ENCODE data around the gene ETHE1.

Gene ETHE1

DNA sequence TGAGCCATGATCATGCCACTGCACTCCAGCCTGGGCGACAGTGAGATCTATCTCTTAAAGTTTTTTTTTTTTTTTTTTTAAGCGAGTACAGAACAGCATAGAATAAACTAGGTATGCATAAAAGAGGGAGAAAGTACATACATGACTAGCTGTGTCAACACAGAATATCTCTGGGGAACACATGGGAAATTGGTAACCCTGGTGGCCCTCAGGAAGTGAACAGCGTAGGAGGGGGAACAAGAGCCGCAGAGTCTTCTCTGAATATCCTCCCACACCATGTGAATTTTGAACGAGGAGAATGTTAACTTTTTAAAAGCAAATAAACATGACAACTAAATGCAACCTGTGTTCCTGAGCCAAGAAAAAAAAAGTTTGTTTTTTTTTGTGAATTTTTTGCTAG, 37.7 kb downstream of the ETHE1 start:
- DNase-seq (ENCODE audit: low spot score) = no peak

GRCh38 chr19:43488179-43488578, 38.8 kb downstream of the ETHE1 start:
- no peak for DNase-seq (ENCODE audit: low spot score)

DNA sequence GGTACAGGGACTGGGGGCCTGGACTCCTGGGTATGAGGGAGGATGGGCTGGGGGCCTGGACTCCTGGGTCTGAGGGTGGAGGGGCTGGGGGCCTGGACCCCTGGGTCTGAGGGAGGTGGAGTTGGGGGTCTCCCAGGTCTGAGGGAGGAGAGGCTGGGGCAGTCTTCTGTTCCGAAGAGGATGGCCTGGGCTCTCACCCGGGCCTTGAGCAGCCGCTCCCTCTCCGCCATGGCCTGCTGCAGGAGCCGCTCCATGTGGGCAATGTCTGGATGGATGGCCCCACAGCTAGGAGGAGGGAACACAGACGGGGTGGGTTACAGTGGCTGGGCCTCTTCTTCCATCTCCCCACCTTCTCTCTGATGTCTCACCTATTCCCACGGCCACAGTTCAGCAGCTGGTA, 40.6 kb downstream of the ETHE1 start:
- DNase-seq (ENCODE audit: low spot score) = no peak

DNA sequence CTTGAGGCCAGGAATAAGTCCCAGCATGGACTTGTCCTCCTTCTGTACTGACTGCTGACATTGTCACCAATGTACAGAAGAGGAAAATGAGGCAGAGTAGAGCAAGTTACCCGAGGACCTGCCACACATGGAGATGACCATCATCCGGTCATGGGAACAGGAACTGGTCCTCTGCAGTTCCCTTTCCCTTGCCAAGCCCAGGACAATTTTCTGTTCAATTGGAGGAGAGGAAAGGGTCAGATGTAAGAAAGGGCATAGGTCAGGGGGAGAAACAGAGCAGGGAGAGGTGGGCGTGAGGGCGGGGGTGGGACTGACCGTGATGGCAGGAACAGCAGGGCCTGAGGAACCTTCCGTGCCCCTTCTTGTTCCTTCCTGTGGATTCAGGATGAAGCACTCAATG, 41.0 kb downstream of the ETHE1 start:
- DNase-seq (ENCODE audit: low spot score) = no peak

DNA sequence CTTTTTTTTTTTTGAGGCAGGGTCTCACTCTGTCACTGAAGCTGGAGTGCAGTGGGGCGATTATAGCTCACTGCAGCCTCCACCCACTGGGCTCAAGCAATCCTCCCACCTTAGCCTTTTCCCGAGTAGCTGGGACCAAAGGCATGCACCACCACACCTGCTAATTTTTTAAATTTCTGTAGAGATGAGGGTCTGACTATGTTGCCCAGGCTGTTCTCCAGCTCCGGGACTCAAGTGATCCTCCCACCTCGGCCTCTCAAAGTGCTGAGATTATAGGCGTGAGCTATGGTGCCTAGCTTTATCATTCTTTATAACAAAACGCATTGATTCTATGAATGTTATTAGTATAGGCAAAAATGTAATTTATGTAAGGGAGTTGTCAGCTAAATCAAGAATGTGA, 43.7 kb downstream of the ETHE1 start:
- no peak for DNase-seq (ENCODE audit: low spot score)

- DNase-seq (ENCODE audit: low spot score) = no peak
These were observed 44.8 kb downstream of the ETHE1 start for GRCh38 chr19:43482193-43482592.

DNA sequence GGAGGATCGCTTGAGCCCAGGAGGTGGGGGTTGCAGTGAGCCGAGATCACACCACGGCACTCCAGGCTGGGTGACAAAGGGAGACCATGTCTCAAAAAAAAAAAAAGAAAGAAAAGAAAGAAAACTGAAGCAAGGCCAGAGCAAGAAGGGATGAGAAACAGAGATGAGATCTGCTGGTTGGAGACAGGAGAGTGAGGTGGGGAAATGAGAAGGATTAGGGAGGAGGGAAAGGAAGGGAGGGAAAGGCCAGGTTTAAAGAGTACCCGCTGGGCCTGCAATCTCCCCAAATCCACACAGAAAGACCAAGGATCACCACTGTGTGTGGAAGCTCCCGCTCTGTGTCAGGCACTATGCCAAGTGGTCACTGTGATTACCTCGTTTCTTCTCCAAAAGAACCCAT, 45.3 kb downstream of the ETHE1 start:
- DNase-seq (ENCODE audit: low spot score) = no peak

DNA sequence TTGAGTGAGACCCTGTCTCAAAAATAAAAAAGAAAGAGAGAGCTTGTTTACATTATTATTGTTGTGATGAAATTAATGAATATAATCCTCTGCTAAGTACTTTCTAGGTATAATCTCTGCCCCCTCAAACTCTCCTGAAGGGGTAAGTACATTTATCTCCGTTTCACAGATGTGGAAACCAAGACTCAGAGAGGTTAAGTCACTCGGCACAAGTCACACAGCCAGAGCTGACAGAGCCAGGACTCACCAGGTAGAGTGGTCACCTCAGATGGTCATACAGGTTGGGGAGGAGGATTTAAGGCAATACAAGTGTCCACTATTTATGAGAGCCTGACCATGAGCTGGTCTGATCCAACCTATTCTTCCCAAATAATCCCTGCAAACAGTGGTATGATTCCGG, 46.4 kb downstream of the ETHE1 start:
- no peak for DNase-seq (ENCODE audit: low spot score)

- DNase-seq (ENCODE audit: low spot score) = no peak
These were observed 46.9 kb downstream of the ETHE1 start for GRCh38 chr19:43479961-43480561.

GRCh38 chr19:43479226-43479625, 47.8 kb downstream of the ETHE1 start:
- DNase-seq (ENCODE audit: low spot score) = no peak

DNA sequence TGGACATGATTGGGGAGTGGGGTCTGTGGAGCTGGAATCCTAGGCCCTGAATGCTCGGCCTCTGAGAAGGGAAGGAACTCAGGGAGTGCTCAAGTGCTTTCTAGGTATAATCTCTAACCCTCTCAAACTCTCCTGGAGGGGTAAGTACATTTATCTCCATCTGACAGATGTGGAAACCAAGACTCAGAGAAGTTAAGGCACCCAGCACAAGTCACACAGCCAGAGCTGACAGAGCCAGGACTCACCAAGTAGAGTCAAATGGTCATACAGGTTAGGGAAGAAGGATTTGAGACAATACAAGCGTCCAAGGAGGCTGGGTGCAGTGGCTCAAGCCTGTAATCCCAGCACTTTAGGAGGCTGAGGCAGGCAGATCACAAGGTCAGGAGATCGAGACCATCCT, 48.7 kb downstream of the ETHE1 start:
- DNase-seq (ENCODE audit: low spot score) = no peak

DNA sequence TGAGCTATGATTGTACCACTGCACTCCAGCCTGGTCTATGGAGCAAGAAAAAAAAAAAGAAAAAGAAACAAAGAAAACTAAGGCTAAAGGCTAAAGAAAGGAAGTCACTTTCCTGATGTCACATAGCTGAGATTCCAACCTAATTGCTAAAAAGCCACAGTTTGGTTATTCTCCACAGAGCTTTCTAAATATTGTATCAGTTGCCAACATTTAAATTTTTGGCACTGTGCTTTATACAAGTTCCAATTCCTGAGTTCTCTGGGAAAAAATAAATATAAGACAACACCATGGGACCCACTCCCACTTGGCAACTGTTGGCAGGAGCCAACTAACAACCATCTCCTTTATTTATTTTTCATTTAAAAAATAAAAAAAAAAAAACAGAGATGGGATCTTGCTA, 50.4 kb downstream of the ETHE1 start:
- no peak for DNase-seq (ENCODE audit: low spot score)

DNA sequence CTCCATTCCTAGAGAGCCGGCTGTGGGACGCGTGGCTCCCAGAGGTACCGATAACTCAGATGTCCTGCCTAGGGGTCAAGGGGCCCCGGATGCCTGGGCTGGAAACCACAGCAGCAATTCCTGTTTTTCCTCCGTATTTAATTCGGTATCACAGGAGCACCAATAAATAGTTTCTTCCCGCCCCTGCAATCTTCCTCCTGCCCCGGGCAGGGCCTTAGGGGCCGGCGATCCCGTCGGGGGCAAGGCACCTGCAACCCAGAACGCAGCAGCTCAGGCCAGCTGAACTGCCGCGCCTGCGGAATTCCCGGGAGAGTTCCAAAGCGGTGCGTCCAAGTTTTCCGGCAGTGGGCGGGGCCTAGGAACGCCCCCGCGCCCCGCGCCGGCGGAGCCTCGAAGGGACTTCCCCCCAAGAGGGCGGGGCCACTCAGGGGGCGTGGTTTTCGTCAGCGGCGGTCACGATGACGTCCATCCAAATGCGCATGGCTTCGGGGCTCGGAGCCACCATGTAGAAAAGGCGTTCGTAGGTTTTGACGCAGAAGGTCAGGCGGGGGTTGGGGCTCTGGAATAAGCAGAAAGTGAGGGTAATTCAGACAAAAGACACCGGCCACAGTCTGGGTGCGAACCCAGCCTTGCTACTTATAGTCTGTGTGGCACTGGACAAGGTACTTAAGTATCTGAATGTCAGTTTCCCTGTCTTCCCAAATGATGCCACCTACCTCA, 51.9 kb downstream of the ETHE1 start:
- DNase-seq (ENCODE audit: low spot score) = peak; percentile 88

DNA sequence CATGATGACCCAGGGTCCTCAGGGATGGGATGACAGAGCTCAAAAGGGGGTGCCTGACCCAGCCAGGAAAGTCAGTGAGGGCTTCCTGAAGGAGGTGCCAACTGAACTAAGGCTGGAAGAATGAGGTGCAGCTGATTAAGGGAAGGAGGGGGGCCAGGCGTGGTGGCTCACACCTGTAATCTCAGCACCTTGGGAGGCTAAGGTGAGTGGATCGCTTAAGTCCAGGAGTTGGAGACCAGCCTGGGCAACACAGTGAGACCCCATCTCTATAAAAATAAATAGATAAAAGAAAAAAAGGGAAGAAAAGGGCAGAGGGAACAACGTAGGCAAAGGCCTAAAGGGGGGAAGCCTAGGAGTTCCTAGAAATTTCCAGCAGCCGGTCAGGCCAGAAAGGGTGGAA, 52.5 kb downstream of the ETHE1 start:
- DNase-seq (ENCODE audit: low spot score) = no peak

DNA sequence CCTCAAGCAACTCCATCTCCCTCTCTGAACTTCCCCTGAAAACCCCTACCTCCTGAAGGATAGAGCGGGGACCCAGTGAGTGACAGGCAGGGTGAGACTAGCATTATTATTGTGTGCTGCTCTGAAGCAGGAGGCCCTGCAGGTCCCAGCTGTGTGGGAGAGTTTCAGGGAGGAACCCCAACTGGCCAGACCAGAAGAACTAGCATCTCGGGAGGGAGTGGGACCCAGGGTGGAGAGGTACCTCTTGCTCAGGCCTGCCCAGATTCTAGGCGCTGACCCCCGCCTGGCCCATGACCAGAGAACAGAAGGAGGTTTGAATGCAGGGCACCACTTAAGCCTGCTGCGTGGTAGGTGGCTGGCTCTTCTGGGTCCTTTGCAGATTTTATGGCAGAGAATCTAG, 55.9 kb downstream of the ETHE1 start:
- no peak for DNase-seq (ENCODE audit: low spot score)

GRCh38 chr19:43470288-43470687, 56.7 kb downstream of the ETHE1 start:
- DNase-seq (ENCODE audit: low spot score) = no peak

GRCh38 chr19:43469160-43469480, 57.9 kb downstream of the ETHE1 start:
- DNase-seq (ENCODE audit: low spot score) = no peak

DNA sequence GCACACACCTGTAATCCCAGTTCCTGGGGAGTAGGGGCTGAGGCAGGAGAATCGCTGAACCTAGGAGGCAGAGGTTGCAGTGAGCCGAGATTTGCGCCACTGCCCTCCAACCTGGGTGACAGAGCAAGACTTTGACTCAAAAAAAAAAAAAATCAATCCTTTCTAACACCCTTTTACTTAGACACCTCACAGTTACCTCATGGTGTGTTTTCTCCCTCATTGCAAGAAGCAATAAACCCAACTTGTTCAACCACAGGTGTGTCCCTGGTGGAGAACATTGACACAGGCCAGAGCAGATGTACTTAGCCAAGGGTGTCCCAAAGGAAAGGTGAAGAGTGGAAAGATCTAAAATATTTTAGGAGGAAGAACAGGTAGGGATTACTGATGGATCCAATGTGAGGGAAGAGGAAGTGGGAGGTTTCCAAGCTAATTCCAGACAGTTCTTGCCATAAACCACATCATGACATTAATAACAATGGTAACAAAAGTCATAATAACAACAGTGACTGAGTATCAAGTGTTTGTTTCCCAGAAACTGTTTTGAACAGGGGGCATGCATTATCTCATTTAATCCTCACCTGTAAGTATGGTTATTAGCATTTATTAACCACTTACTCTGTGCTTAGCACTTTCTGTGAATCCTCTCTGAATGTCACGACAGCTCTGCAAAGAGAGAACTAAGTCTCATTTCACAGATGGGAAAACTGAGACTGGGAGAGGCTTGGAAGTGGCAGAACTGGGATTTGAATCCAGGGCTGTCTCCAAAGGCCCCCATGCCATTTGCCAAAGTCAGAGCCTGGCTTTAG, 58.4 kb downstream of the ETHE1 start:
- no peak for DNase-seq (ENCODE audit: low spot score)

GRCh38 chr19:43467730-43468129, 59.3 kb downstream of the ETHE1 start:
- no peak for DNase-seq (ENCODE audit: low spot score)

DNA sequence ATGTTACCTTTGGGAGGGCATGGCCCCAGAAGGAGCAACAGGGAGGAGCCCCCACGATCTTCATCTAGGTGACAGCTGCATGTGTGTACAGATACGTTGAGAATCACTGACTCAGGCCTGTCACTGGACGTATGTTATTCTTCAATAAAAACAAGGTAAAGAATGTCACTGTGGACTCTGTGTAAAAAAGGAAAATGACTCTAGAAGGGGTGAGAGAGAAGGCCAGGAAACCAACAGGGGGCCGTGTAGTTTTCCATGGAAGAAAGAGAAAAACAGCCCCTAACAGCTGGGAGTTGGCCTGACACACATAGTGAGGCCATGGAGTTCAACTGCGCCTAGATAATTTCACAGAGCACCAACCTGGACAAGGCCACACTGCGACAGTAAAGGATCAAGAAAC, 59.7 kb downstream of the ETHE1 start:
- DNase-seq (ENCODE audit: low spot score) = no peak

DNA sequence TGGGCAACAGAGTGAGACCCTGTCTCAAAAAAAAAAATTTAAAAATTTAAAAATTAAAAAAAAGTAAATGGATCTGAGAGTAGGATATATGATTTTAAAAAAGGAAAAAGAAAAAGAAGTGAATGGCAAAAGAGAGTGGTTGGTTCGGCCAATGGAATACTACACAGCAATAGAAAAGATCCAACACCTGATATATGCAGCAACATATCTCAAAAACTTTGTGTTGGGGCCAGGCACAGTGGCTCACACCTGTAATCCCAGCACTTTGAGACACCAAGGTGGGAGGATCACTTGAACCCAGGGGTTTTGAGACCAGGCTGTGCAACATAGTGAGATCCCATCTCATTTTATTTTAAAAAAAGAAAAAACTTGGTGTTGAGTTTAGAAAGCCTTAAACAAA, 60.2 kb downstream of the ETHE1 start:
- DNase-seq (ENCODE audit: low spot score) = no peak

GRCh38 chr19:43465468-43466120, 61.4 kb downstream of the ETHE1 start, which contains the start of gene LYPD3:
TSS of gene LYPD3 (minus strand) at chr19:43465608. CDS start at chr19:43465571, 37 bp downstream.
- no peak for DNase-seq (ENCODE audit: low spot score)

All from activated CD4-positive, alpha-beta T cell treated with anti-CD3 and anti-CD28 coated beads, Interleukin-2, Interleukin-4, amounts not matched to agents 100 ng/mL and 50 ng/mL, durations not matched to agents 16 hours and 8 hours (primary cell).